HepG2 (cell line): ENCODE results near the gene KLHDC8B. TPM values are rescaled to one million over a fixed set of nuclear protein-coding genes. Genes with fewer than 3 reads are reported as not detected.

Experiments used
- ATAC-seq: fragments of 200-7000 bp; cut with Tn5 transposase; 3 replicates; pipeline ENCODE4 v1.9.1; 2020; ENCODE audit warnings: mild to moderate bottlenecking, moderate library complexity
- BruUV-seq: library from RNA; stranded (reverse); fragments of 400-500 nt; replicated peaks from 2 replicates; lab custom pipeline; 2021; lab: Mats Ljungman, UMichigan
- CTCF ChIA-PET: fragments of 300-600 bp; formaldehyde crosslinking; extraction: SDS; loops from one replicate; lab custom pipeline; 2021; ENCODE audit warnings: low total read pairs, inconsistent platforms, low intra/inter-chr PET ratio; lab: Yijun Ruan, JAX
- POLR2A ChIA-PET: fragments of 350-600 bp; sonication (Branson Sonifier 250); formaldehyde crosslinking; loops from one replicate; lab custom pipeline; 2020; ENCODE audit warnings: antibody characterized with exemption, inconsistent platforms; lab: Yijun Ruan, JAX
- DNase-seq: peaks from one replicate; pipeline ENCODE4 v3.0.0-alpha.2; 2015; ENCODE audit warnings: low spot score
- FAIRE-seq: peaks from 3 replicates; lab custom pipeline; 2011; peaks lifted over from hg19 to GRCh38; lab: Jason Lieb, UNC
- H2AFZ ChIP-seq: one replicate; pipeline ENCODE4 v1.6.1; 2011; ENCODE audit warnings: low read length, inconsistent platforms
- H3K27ac ChIP-seq: fragments of 300-600 bp; 3 replicates; pipeline ENCODE4 v1.8.0; 2011; ENCODE audit warnings: mixed run types, mild to moderate bottlenecking, mixed read lengths, low read length, inconsistent platforms; ENCODE audit not compliant: insufficient read depth; ENCODE audit errors: extremely low read length
- H3K27me3 ChIP-seq, 2 experiments: fragments of 200-600 bp in 1 of 2; 2 replicates in 1 of 2; 3 replicates in 1 of 2; pipeline versions ENCODE4 v1.6.0 to v1.8.0; 2011; ENCODE audit warnings: low read length in 2 of 2, mild to moderate bottlenecking in 2 of 2, moderate library complexity in 2 of 2, inconsistent platforms in 1 of 2; ENCODE audit not compliant: insufficient read depth in 2 of 2, control insufficient read depth in 1 of 2
- H3K36me3 ChIP-seq, 2 experiments: fragments of 200-600 bp in 1 of 2; replicated peaks in 1 of 2; 2 replicates in 1 of 2; 3 replicates in 1 of 2; pipeline versions ENCODE4 v1.5.1 to v1.8.0; 2011; ENCODE audit warnings: low read length in 2 of 2, inconsistent platforms in 1 of 2; ENCODE audit not compliant: insufficient read depth in 2 of 2, control insufficient read depth in 1 of 2
- H3K4me1 ChIP-seq: 2 replicates; pipeline ENCODE4 v1.5.1; 2012; ENCODE audit warnings: low read length, inconsistent platforms; ENCODE audit not compliant: insufficient read depth
- H3K4me2 ChIP-seq: 2 replicates; pipeline ENCODE4 v1.6.0; 2011; ENCODE audit warnings: low read depth, low read length, inconsistent platforms
- H3K4me3 ChIP-seq, 3 experiments: fragments of 200-600 bp in 1 of 3; sonication (generic), shearing (Covaris generic) in 1 of 3; replicated peaks in 1 of 3; 2 replicates each; pipeline ENCODE4 v1.5.1; 2011 to 2016; ENCODE audit warnings: low read length in 3 of 3, inconsistent platforms in 2 of 3, low read depth in 2 of 3, mild to moderate bottlenecking in 2 of 3, control low read depth in 1 of 3, mixed read lengths in 1 of 3; ENCODE audit not compliant: insufficient read depth in 1 of 3
- H3K79me2 ChIP-seq: one replicate; pipeline ENCODE4 v1.6.1; 2011; ENCODE audit warnings: low read length, inconsistent platforms; ENCODE audit not compliant: insufficient read depth
- H3K9ac ChIP-seq: 2 replicates; pipeline ENCODE4 v1.6.0; 2011; ENCODE audit warnings: mild to moderate bottlenecking, low read depth, low read length, inconsistent platforms; ENCODE audit not compliant: insufficient read depth
- H3K9me3 ChIP-seq: 2 replicates; pipeline ENCODE4 v1.5.1; 2012; ENCODE audit warnings: mild to moderate bottlenecking, low read length
- H4K20me1 ChIP-seq: 2 replicates; pipeline ENCODE4 v1.6.0; 2011; ENCODE audit warnings: inconsistent platforms, mild to moderate bottlenecking, low read length, moderate library complexity; ENCODE audit not compliant: insufficient read depth
- ISX ChIP-seq: sonication (generic); formaldehyde crosslinking; conservative IDR thresholded peaks from 2 replicates; pipeline ENCODE4 v1.5.0; 2020; ENCODE audit warnings: missing genetic modification reagents
- ZNF709 ChIP-seq: sonication (generic); formaldehyde crosslinking; IDR thresholded peaks from 2 replicates; pipeline ENCODE4 v1.5.0; 2020; ENCODE audit warnings: mild to moderate bottlenecking, missing genetic modification reagents
- ZNF850 ChIP-seq: sonication (generic); formaldehyde crosslinking; conservative IDR thresholded peaks from 2 replicates; pipeline ENCODE4 v1.9.0; 2021; ENCODE audit warnings: mild to moderate bottlenecking, missing genetic modification reagents
- WGBS: methylation state at CpG from one replicate; pipeline ENCODE4 v1.1.6; 2017; ENCODE audit warnings: low lambda C conversion rate; 5-methylcytosine and 5-hydroxymethylcytosine counted together
- in situ Hi-C: cut with HindIII; loops from 2 replicates; pipeline ENCODE4 v1.10.0; 2017; ENCODE audit warnings: low pct_unique_long_range_greater_than_20kb; ENCODE audit not compliant: extremely low pct_ligation_motif_present
- intact Hi-C: fragments of 100-400 bp; cut with micrococcal nuclease; formaldehyde crosslinking; loops from one replicate; pipeline ENCODE4 v1.10.0; 2022; ENCODE audit not compliant: unreplicated experiment
- polyA plus RNA-seq, 8 experiments: library from polyadenylated mRNA; depleted of rRNA in 3 of 8; stranded (reverse) in 7 of 8; unstranded in 1 of 8; fragments of >200 nt; fragmentation: Illumina TruSeq in 4 of 8; extraction: Trizol in 4 of 8; gene quantifications; 2 replicates each; pipeline versions ENCODE4 v1.2.1 to v1.2.3, GENCODE V29; 2011 to 2016; ENCODE audit warnings: low read depth in 4 of 8, missing spikeins in 1 of 8, mixed read lengths in 1 of 8; ENCODE audit not compliant: insufficient read depth in 1 of 8
- total RNA-seq, 5 experiments: library from RNA; depleted of rRNA; stranded (reverse); fragments of >200 nt; fragmentation: Illumina TruSeq; extraction: Trizol; gene quantifications; 2 replicates each; pipeline ENCODE4 v1.2.3, GENCODE V29; 2016; ENCODE audit warnings: low read depth in 1 of 5
- TF ChIP-seq, protein P1 (sequence below): conservative IDR thresholded peaks from 2 replicates; pipeline ENCODE4 v1.6.1; 2018; ENCODE audit warnings: missing genetic modification reagents
- TF ChIP-seq, protein P2 (sequence below), 2 experiments: IDR thresholded peaks; 2 replicates each; pipeline ENCODE4 v1.6.1; 2011 to 2012; ENCODE audit warnings: low read length in 2 of 2, borderline replicate concordance in 1 of 2, low read depth in 1 of 2, mild to moderate bottlenecking in 1 of 2, moderate library complexity in 1 of 2

KLHDC8B gene
- total and polyA plus RNA-seq, 2 of the 13 experiments (the other 11 are each of a cell fraction or from before 2014, with no cell fraction given): 17.2 to 17.8 TPM

DNA sequence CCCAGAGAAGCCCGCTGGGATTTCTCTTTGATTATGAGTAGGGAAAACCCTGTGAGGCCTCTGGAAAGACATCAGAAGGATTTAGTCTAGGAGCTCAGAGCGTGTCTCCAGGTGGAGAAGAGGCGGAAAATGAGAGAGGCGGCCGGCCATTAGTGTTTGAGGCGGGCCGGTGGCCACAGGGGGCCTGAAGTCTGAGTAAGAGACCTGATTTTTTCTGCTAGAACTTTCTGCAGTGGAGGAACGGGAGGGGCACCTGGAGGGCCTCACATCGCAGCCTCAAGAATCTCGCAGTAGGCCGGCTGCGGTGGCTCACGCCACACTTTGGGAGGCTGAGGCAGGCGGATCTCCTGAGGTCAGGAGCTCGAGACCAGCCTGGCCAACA lies 28.5 kb downstream of the KLHDC8B start (continued):
- no peak for TF ChIP-seq ZNF709 (CRISPR knock-in tag)
- TF ChIP-seq, protein P1, sequence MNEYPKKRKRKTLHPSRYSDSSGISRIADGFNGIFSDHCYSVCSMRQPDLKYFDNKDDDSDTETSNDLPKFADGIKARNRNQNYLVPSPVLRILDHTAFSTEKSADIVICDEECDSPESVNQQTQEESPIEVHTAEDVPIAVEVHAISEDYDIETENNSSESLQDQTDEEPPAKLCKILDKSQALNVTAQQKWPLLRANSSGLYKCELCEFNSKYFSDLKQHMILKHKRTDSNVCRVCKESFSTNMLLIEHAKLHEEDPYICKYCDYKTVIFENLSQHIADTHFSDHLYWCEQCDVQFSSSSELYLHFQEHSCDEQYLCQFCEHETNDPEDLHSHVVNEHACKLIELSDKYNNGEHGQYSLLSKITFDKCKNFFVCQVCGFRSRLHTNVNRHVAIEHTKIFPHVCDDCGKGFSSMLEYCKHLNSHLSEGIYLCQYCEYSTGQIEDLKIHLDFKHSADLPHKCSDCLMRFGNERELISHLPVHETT (CRISPR knock-in tag): no peak
- TF ChIP-seq, protein P2, sequence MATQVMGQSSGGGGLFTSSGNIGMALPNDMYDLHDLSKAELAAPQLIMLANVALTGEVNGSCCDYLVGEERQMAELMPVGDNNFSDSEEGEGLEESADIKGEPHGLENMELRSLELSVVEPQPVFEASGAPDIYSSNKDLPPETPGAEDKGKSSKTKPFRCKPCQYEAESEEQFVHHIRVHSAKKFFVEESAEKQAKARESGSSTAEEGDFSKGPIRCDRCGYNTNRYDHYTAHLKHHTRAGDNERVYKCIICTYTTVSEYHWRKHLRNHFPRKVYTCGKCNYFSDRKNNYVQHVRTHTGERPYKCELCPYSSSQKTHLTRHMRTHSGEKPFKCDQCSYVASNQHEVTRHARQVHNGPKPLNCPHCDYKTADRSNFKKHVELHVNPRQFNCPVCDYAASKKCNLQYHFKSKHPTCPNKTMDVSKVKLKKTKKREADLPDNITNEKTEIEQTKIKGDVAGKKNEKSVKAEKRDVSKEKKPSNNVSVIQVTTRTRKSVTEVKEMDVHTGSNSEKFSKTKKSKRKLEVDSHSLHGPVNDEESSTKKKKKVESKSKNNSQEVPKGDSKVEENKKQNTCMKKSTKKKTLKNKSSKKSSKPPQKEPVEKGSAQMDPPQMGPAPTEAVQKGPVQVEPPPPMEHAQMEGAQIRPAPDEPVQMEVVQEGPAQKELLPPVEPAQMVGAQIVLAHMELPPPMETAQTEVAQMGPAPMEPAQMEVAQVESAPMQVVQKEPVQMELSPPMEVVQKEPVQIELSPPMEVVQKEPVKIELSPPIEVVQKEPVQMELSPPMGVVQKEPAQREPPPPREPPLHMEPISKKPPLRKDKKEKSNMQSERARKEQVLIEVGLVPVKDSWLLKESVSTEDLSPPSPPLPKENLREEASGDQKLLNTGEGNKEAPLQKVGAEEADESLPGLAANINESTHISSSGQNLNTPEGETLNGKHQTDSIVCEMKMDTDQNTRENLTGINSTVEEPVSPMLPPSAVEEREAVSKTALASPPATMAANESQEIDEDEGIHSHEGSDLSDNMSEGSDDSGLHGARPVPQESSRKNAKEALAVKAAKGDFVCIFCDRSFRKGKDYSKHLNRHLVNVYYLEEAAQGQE (IDR thresholded peaks at IDR 0.05; ENCODE audit: borderline replicate concordance in 1 of 2, low read depth in 1 of 2, low read length in 2 of 2): no peak

DNA sequence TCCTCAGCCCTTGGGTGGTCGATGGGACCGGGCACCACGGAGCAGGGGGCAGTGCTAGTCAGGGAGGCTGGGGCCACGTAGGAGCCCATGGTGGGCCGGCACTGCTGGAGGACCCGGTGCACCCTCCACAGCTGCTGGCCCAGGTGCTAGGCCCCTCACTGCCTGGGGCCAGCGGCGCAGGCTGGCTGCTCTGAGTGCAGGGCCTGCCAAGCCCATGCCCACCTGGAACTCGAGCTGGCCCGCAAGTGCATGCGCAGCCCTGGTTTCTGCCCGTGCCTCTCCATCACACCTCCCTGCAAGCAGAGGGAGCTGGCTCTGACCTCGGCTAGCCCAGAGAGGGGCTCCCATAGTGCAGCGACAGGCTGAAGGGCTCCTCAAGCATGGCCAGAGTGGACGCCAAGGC lies 42.1 kb downstream of the KLHDC8B start:
- H3K4me3 ChIP-seq: no peak overlapping the region
- intact Hi-C loops (no loop called here), in situ Hi-C loops (no loop called here)
- no peaks in the 10 kb centered on the region for H3K36me3 ChIP-seq
- BruUV-seq: no TSS peak
- peaks cover 0 to 7% of the 10 kb centered on the region in 2 experiments; a peak in 2 of 5 replicates for H3K27me3 ChIP-seq
- peaks cover 7% of the 10 kb centered on the region for H3K9me3 ChIP-seq
- no peak overlapping the region for H3K4me2 ChIP-seq
- peaks cover 10% of the 10 kb centered on the region for H3K4me1 ChIP-seq
- ATAC-seq (no peak), DNase-seq (no peak), FAIRE-seq (no peak)
- H3K79me2 ChIP-seq: no peaks in the 10 kb centered on the region
- CTCF ChIA-PET: no interaction called here
- TF ChIP-seq ISX: no peak
- TF ChIP-seq ZNF850: peak; percentile 97
- H2AFZ ChIP-seq: no peak overlapping the region
- H3K9ac ChIP-seq: no peak overlapping the region
- 60% methylated on average over 2 of the region's 15 CpGs for WGBS
- POLR2A ChIA-PET: no interaction called here
- H4K20me1 ChIP-seq: no peaks in the 10 kb centered on the region
- H3K27ac ChIP-seq: no peak overlapping the region
